Stimulated activated CD4-positive, alpha-beta T cell treated with anti-CD3 and anti-CD28 coated beads, Interleukin-1b, Interleukin-23, amount 100 ng/mL, for 24 hours (primary cell): ENCODE measurements around the gene FBXL22.

Experiments used
- DNase-seq, 4 experiments: peaks; one replicate each; pipeline ENCODE4 v3.0.0-alpha.2; 2020; ENCODE audit warnings: low read depth in 4 of 4, low spot score in 1 of 4

Gene FBXL22

DNA sequence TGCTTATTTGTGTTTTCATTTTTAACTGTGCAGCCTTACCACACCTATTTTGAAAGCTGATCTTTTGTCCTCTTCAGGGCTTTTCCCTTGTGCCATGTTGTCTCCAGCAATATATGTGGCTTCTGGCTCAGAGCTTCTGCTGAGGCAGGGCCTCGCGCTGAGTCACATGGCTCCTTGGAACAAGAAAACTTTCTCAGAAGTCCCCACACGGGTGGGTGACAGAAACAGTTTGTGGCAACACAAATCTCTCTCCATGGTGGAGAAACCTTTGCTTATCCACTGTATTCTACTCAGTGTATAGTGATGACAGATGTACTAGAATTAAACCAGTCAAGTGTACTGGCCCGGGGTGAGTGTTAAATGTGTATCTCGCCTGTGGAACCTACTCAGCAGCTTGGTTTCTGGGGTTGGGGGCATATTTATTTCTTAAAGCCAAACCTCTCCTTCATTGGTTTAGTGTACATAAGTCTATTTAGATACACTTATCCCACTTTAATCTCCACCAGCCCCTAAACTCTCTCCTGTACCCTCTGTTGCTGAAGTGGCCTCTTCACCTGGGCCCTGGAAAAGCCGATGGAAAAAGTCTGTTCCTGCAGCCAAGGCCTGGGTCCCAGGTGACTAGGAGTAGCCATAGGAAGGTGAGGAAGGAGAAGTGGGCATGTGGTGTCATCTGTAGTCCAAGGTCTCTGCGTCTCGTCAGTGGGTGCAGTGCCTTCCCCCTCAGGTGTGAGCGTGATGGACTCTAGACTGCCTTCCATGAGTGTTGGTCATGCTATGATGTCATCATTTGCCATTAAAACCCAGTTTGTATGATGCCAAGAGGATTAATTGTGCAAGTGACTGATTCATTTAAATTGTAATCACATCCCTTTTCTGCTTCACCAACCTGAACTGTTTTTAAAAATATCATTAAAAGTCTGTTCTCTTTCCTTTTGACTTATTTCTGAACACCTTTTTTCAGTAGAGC lies 3.2 kb upstream of the FBXL22 start:
- peak in 1 of 4 experiments; percentile 45 for DNase-seq

DNA sequence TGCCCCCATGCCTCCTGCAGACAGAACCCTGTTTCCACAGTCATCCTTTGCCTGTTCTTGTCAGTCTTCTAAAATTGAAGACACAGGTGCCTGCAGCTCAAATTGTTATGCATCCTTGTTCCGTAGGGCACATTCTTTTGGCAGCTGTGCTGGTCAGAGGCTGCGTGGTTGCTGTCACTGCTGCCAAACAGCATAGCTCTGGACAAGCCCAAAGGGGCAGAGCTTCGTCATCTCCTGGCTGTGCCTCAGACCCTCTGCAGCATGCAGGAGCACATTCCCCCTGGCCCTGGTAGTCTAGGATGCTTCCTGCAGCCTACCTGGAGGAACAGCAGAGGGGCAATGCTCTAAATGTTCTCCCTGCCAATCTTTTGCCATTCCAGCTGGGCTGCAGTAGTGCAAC lies 2.1 kb upstream of the FBXL22 start:
- DNase-seq: no peak

DNA sequence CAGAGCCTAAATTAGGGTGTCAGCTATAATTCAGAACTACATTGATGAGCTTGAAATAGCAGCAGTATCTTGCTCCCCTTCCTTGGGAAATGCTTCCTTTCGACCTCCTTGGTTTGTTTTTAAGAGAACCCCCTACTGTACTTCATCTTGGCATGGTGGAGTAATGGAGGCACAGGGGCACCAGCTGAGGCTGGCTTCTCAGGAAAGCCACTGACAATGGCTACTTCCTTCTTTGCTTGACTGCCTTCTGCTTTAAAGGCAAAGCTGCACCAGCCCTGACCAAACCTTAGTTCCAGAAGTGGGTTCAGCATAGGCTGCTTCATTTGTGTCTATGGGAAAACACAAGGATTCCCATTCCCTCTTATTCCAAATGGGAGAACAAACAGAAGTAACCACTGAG lies 1.5 kb upstream of the FBXL22 start:
- no peak for DNase-seq

DNA sequence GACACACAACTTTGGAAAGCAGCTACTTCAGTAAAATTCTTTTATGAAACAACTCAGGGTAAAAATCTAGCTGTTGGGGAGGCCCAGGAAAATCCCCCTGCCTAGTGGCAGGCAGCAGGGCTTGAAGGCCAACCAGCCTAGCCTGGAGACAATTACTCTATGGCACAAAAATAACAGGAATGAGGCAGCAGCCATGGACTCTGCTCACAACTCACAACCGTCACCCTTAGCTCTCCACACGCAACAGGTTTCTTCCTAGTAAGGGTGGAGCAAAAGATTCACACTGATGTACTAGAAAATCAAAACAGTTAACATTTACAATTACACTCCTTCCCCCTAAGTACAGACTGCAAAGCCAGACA lies 530 bp upstream of the FBXL22 start:
- no peak for DNase-seq

DNA sequence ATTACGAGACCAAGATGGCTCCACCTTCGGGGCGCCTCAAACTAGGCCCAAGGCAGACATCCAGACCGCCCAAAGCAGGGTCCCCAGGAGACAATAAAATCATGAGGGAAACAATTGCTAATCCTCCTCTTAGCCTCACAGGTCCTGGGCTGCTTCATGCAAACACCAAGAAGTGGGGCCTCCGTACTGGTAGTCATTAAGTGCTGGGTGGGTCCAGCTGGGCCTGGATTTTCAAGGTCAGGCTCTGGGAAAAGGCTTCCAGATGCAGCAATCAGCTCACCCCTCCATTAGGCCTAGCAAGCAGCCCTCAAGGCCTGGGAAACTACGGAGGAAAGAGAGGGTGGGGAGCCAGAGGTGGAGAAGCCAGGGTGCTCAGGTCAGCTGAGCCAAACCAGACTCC lies 634 bp downstream of the FBXL22 start:
- no peak for DNase-seq

DNA sequence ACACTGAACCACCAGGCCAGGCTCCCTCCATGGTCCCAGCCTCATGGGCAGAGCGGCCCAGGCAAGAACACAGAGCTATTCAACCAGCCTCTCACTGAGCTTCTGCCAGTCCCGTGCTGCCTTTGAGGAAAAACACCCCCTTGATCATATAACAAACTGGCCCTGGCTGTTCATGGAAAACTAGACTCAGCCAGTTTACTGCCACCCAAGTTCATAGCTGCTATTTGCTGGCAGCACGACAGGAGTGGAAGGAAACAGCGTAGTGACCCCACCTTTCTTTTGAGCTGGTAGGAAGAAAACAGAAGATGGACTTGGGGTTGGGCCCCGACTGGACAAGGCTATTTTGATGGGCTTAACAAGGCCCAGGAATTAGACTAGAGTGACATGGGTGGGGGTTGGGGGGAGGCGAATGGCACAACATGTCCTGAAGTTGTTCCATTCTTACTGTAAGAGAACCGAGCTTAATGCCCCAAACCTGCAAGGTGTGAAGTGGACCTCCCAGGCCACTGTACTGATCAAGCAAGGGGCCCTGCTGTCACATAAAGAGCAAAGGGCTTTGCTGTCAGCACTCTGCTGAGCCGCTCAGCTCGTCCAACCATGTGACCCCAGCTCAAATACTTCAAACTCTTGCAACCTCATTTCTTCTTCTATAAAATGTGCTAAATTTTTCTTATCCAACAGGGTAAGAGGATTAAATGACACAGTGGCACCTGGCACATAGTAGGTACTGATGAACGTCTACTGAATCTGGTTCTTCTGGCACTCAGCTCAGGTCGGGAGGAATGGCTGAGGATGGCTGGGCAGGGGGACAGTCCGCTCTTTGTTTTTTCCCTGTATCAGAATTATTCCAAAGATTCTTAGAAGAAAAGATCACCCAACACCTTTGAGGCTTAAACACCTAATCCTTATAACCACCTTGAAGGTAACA lies 1.6 kb downstream of the FBXL22 start:
- DNase-seq: no peak

DNA sequence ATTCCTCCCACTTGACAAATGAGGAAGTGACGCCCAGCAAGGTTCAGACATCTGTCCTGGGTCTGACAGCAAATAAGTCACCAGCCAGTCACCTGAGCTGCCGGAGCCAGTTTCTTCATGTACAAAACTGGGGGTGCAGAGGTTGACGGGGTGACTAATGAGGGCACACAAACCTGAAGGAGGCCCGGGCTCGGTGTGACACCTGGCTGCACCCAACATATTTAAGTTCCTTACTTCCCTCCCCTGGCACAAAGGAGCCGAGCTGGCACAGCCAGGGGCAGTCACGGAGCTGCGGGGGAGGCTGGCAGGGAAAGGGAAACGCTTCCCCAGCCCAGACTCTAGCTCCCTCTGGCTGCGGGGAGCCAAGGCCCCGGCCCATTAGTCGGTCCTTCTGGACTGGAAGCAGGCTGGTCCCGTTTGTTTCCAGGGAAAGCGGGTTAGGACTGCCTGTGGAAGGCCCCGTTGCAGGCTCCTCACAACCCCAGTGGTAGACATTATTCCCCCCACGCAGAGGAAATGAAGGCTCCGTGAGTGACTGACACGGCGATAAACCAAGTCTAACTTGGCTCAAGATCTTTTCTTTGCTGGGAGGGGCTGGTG lies 2.3 kb downstream of the FBXL22 start:
- peak in 1 of 4 experiments; percentile 18 for DNase-seq

DNA sequence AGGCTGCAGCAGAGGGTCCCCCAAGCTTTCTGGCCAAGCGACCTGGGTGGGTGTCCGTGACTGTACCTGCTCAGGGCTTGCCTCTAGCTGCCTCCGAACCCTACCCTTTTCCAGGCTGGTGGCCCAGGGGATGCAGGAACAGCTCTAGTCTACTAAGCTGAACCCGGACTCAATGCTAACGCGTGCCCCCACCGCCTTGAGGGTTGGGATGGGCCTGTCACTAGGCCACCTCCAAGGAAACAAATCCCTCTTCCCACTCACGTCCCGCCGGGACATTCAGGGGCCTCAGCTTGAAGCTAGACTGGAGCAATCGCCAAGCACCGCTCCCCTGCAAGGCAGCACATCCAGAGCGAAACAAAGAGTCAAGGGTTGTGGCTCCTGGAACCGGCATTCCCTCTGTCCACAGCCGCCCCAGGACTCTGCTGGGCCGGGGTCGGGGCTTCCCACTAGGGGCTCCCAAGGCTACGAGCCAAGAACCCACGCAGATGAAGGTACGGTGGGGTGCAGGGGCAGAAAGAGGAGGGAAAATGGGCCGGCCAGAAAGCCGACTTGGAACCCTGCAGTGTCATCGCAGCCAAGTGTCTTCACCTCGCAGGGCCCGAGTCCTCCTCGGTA lies 2.9 kb downstream of the FBXL22 start:
- peak in 1 of 4 experiments; percentile 25 for DNase-seq

DNA sequence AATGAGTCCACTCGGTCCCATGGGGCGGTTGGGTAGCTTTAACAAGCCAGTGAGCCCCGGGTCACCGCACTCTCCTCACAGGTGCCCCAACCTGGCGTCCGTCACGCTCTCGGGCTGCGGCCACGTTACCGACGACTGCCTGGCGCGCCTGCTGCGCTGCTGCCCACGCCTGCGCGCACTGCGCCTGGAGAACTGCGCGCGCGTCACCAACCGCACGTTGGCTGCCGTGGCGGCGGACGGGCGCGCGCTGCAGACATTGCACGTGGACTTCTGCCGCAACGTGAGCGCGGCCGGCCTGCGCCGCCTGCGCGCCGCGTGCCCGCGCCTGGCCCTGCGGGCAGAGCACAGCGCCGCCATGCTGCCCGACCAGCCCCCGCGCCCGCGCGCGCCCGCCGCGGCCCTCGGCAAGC lies 3.4 kb downstream of the FBXL22 start:
- DNase-seq: peak; percentile 73 to 86 (median 82)

GRCh38 chr15:63601026-63601703 lies 4.0 kb downstream of the FBXL22 start:
- peak in 2 of 4 experiments; percentile 30 to 36 for DNase-seq

GRCh38 chr15:63601704-63602185 lies 4.6 kb downstream of the FBXL22 start:
- no peak for DNase-seq

DNA sequence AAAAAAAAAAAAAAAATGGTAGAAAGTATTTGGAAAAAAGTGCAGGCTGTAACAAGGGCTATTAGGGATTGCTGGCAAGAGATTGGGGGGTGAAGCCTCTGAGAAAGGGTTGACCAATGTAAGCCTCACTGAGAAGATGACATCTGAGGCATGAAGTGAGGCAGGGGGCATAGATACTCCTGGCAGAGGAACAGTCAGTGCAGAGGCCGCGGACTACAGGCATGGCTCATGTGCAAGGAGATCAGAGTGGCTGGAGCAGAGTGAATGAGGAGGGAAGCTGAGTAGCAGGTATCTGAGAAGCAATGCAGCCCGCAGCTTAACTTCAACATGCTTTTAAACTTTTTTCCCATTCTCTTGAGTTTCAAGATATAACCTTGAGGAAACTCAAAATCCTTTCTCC lies 5.4 kb downstream of the FBXL22 start:
- no peak for DNase-seq

DNA sequence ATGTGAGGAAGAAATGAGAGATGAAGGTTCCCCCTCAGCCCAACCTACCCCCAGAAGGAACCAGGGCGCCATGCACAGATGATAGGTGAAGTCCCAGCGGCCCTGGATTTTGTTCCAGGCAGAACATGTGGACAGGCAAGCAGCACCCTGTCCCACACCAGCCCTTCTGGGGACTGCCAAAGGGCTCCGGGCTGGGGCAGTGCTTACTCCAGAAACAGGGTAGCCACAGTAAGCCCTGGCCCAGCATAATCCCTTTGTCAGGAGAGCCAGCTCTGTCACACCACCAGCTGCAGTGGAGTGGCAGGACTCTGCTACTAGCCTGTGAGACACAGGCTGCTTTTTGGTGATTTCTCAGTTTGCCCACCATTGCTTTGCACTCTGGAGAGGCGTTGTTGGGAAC lies 6.3 kb downstream of the FBXL22 start:
- DNase-seq: no peak

GRCh38 chr15:63604281-63604680 lies 7.1 kb downstream of the FBXL22 start:
- DNase-seq: no peak

DNA sequence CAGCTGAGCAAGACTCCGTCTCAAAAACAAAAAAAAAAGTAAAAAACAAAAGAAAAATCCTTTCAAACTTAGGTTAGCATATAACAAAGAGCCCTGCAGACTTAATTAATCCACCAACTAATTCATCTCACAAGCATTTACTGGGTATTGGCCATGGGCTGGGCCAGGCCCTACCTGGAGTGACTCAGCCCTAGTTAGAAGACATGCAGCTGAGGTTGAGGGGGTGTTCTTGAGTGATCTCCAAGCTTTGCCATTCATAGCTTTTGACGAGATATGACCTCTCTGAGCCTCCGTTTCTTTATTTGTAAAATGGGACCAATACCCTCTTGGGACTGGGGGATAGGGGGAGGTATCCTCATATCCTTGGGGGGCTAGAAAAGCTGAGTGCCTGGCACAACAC lies 7.8 kb downstream of the FBXL22 start:
- no peak for DNase-seq

GRCh38 chr15:63605816-63606215 lies 8.6 kb downstream of the FBXL22 start:
- peak in 3 of 4 experiments; percentile 28 to 42 (median 36) for DNase-seq

DNA sequence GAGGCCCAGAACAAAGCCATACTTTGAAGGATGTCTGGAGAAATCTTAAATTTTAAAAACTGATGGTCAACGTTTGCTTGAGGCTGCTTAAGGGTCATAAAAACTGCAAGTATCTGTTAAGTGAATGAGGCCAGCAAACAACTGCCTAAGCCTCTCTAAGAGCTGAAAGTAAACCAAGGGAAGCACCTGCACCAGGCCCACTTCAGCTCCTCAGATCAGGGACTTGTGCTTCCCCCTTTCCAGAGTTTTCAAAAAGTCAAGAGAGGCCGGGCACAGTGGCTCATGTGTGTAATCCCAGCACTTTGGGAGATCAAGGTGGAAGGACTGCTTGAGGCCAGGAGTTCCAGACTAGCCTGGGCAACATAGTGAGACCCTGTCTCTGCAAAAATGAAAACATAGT lies 9.1 kb downstream of the FBXL22 start:
- no peak for DNase-seq

- no peak for DNase-seq
These were observed 11.8 kb downstream of the FBXL22 start for GRCh38 chr15:63608989-63609388.

DNA sequence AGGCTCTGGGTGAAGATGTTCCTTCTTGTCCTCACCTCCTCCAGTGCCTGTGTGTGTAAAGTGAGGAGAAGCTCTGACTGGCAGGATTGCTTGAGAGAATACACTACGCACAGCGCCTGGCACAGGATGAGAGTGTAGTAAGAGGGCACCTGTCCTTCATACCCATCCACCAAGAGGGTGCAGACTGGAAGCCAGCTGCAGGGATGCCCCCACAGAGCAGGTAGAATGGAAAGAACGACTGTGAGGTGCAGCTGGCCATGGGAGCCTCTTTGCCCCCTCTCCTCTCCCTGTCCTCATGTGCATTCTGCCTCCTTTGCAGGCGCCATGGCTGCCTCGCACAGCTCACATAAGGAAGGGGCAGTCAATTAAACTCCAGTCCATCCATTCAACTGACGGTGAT lies 12.3 kb downstream of the FBXL22 start:
- no peak for DNase-seq

DNA sequence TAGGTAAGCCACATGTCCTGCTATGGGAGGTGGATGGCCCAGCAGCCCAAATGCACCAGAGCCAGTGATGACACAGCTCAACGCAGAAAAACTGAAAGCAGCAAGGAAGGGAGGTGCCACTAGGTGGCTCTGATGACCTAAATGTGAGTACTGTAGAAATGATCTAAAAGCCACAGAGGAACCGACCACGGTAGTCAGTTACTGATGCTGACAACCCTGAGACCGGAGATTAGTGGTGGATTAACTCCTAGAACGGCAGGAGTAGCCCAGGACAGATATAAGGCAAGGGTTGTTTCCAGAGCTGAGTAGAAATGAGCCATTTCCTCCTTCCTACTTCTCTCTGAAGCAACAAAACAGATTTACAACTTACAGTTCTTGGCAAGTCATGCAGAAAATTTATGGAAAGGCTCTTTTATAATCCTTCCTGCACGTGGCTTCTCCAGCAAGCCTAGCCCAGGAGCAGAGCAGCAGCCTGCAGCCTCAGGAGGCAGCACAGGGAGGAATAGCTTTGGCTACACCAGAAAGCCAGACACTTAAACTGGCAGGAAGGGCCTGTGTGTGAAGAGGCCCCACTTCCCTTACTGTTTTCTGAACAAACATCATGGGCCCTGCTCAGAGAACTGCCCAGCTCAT lies 13.1 kb downstream of the FBXL22 start:
- peak; percentile 16 to 66 (median 44) for DNase-seq
